Coronary artery (tissue), 2 donors: ENCODE data around the gene CA9.
A peak's percentile ranks its signal among the peaks of the same experiment; 100 is the strongest.

Source experiments
- DNase-seq: peaks from one replicate; pipeline ENCODE4 v3.0.0-alpha.2; 2017; ENCODE audit warnings: low spot score
- H3K27ac ChIP-seq, 2 donors: fragments of 200-600 bp; sonication (generic); one replicate each; pipeline ENCODE4 v1.5.1; 2016 to 2019
- H3K4me3 ChIP-seq: fragments of 200-600 bp; sonication (generic); 2 replicates; pipeline ENCODE4 v1.5.1; 2016; ENCODE audit warnings: mild to moderate bottlenecking, moderate library complexity
- TF ChIP-seq, protein P1 (sequence below): fragments of 200-600 bp; sonication (generic); IDR thresholded peaks from one replicate; pipeline ENCODE4 v1.5.1; 2019; ENCODE audit warnings: antibody characterized with exemption

Gene CA9

DNA sequence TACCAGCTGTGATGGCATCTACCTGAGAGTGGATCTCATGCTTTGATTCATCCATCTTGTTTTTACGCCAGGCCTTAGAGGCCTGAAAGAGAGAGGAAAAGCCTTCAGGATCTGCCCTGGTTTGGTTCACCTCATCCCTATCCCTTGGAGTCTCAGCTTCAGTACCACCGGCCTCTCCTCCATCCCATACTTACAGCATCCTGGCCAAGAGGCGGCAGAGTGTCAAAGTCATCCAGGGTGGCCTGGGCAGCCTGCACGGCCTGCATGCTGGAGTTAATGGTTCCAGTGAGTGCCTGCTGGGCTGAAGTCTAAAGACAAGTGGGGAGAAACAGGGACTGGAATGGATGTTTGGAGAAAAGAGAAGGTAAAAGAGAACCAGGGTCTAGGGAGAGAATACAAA, 45.8 kb downstream of the CA9 start:
- Histone ChIP-seq H3K27ac (peak overlapping the region in 1 of 2 donors; percentile 13), H3K4me3 (no peak overlapping the region)
- TF ChIP-seq, protein P1, sequence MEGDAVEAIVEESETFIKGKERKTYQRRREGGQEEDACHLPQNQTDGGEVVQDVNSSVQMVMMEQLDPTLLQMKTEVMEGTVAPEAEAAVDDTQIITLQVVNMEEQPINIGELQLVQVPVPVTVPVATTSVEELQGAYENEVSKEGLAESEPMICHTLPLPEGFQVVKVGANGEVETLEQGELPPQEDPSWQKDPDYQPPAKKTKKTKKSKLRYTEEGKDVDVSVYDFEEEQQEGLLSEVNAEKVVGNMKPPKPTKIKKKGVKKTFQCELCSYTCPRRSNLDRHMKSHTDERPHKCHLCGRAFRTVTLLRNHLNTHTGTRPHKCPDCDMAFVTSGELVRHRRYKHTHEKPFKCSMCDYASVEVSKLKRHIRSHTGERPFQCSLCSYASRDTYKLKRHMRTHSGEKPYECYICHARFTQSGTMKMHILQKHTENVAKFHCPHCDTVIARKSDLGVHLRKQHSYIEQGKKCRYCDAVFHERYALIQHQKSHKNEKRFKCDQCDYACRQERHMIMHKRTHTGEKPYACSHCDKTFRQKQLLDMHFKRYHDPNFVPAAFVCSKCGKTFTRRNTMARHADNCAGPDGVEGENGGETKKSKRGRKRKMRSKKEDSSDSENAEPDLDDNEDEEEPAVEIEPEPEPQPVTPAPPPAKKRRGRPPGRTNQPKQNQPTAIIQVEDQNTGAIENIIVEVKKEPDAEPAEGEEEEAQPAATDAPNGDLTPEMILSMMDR: no peak
- DNase-seq: no peak

DNA sequence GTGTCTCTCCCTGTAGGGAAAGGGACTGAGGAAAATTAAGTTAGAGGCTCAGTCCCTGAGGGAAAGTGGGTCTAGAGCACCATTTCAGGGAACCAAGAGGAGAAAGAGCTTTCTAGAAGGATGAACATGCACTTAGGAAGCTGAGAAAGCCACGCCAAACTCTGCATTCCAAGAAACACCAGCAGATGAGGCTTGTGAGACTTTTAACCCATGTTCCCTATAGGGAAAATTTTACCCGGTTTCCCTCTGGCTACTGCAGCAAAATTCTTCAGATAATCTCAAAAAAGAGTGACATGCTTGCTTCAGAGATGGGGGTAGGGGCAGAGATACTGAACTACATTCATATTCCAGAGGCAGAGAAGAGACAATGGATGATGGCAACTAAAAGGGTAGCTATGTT, 49.7 kb downstream of the CA9 start:
- TF ChIP-seq, protein P1: no peak
- Histone ChIP-seq H3K27ac (peak overlapping the region in 1 of 2 donors; percentile 49), H3K4me3 (no peak overlapping the region)
- DNase-seq: no peak

DNA sequence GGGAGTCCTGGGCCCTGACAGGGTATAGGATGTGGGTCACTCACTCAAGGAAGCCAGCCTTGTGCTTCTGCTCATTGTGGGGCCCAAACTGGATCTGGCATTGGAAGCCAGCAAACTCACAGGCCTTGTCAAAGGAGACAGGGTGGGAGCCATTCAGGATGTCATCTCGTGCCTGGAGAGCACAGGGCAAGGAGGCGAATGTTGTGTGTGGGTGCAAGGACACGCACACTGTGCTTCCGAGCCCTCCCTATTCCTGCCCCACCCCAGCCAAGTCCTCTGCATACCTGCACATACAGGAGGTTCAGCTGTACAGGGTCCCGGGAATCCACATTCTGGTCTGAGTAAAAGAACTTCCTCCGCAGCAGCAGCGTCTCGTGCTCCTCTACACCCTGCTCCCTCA, 50.2 kb downstream of the CA9 start:
- no peak overlapping the region for H3K4me3 ChIP-seq
- DNase-seq: no peak
- peak overlapping the region in 1 of 2 donors; percentile 49 for H3K27ac ChIP-seq
- TF ChIP-seq, protein P1: no peak

DNA sequence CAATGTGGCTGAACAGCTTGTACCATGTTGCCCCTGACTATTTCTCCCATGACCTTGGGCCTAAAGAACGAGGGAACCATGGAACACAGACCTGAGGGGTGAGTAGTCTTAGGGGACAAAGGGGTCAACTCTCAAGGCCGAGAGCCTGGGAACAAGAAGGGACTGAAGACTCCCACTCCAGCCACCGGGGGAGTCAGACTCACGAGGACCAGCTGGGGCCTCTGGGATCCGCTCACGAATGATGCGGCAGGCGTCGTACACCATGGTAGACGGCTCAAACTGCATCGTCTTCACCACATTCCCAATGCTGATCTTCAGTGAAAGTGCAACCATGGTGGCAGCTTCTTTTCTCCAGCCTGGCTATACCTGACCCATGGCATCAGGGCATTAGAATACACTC, 51.6 kb downstream of the CA9 start:
- Histone ChIP-seq H3K27ac (peak overlapping the region; percentile 27 to 63), H3K4me3 (no peak overlapping the region)
- no peak for DNase-seq
- TF ChIP-seq, protein P1: no peak

DNA sequence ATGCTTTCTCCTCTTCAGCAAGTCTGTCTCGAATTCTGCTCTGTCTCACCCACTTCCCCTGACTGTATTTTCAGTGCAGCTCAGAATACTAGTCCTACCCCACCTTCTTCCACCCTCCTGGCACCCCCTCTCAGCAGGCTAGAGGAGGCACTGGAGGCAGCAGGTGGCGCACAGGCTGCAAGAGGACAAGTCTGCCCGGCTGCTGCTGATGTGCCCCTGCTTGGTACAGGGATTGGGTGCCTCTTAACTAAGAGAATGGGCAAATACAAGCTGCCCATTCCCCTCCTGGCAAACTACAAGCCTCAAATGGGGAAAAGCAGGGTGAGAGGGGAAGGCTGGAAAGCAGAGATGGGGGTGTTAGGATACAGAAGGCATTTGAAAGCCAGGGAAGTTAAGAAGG, 53.2 kb downstream of the CA9 start:
- H3K4me3 ChIP-seq: peak overlapping the region; percentile 84
- peak; percentile 91 for DNase-seq
- H3K27ac ChIP-seq: peak overlapping the region; percentile 97 to 99
- TF ChIP-seq, protein P1: no peak

DNA sequence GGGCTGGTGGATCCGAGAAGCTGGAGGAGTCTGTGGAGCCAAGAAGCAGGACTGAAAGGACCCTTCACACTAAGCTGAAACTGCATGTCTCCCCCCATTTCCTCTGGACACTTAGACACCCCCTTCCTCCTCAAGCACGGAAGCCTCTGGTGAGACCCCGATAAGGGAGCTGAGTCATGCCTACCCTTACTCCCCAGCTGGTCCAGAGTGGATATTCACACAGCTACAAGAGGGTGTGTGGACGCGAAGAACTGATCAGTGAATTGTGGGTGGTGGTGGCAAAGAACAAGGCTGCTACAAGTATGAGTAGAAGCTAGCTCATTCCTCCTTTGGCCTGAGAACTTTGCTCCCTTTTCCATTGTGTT, 53.9 kb downstream of the CA9 start:
- TF ChIP-seq, protein P1: no peak
- DNase-seq: no peak
- peak overlapping the region; percentile 97 to 99 for H3K27ac ChIP-seq
- H3K4me3 ChIP-seq: peak overlapping the region; percentile 84

DNA sequence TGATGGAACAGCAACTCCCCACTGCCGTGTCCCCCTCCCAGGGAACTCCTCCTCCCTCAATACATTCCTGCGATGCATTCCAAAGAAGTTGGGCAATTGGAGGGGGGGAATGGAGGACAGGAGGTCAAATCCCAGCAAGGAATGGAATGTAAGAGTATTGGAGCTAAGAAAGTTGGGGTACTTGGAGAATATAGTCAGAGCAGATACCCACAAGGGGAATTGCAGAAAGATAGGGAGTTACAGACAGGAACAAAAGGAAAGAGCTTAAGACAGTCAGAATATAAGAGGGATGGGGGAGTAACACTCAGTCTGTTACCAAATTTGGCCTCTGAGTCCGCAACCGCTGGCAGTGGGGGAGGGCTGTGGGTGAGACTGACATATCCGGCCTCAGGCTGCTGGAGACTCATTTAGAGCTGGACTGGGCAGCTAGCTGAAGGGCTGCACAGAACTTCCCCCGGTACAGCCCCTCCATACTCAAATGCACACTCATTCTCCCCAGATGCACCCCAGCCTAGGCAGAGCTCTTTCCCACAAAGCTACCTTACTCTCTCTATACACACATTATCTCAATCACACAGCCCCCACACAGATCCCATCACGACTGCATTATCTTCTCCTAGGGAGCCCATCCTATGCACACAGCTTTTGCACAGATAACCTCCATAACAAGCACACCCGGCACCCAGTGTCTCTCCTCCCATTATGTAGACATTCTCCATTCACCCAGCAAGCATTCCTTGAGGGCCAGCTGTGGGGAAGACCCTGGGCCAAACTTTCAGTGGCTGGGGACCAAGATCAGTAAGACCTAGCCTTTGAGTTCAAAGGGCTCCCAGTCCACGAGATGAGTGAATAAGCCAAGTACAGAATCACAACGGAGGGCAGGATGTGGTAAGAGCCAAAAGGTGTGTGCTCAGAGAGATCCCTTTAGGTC, 54.6 kb downstream of the CA9 start:
- TF ChIP-seq, protein P1: no peak
- Histone ChIP-seq H3K4me3 (peak overlapping the region; percentile 84), H3K27ac (peak overlapping the region; percentile 97 to 99)
- DNase-seq: peak; percentile 93
